ENCODE data around the gene BBLN.

The BBLN gene

DNA sequence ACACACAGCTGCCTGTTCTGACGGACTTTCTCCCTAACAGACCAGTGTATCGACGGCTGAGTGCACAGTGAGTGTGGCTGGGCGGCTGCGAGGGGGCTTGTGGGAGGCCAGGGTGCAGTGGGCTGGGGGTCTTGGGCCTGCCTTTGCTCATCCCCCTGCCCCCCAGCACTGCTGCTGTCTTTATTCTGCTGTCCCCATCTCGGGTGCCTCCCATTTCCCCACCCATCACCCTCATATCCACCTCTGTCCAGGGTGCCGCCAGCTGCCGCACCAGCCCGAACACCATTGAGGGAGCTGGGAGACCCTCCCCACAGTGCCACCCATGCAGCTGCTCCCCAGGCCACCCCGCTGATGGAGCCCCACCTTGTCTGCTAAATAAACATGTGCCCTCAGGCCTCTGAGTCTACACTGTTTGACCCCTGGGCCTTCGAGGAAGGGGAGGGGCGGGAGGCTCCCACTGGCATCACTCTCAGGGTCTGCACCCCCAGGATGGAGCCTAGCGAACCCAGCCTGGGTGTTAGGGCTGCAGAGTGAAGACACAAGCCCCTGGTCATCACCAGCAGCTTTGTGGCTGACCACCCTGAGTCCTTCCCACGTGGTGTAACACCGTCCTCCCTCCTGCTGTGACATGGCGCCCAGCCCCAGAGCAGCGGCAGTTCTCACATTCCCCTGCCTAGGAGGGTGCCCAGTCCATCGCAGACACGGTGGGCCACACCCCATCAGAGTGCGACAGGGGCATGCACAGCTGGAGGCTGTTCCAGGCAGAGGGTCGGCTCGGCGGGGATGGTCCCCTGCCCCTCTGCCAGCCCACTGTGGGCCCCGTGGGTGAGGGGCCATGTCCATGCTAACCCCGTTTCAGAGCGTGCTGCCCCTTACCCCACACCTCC, 6.8 kb upstream of the BBLN start:
- no peaks in the 10 kb centered on the region for H3K36me3 ChIP-seq (ENCODE audit: control insufficient read depth, low read length)
- H4K20me1 ChIP-seq (ENCODE audit: control insufficient read depth, insufficient read depth, low read depth, low read length): no peaks in the 10 kb centered on the region
- TF ChIP-seq, protein P1, sequence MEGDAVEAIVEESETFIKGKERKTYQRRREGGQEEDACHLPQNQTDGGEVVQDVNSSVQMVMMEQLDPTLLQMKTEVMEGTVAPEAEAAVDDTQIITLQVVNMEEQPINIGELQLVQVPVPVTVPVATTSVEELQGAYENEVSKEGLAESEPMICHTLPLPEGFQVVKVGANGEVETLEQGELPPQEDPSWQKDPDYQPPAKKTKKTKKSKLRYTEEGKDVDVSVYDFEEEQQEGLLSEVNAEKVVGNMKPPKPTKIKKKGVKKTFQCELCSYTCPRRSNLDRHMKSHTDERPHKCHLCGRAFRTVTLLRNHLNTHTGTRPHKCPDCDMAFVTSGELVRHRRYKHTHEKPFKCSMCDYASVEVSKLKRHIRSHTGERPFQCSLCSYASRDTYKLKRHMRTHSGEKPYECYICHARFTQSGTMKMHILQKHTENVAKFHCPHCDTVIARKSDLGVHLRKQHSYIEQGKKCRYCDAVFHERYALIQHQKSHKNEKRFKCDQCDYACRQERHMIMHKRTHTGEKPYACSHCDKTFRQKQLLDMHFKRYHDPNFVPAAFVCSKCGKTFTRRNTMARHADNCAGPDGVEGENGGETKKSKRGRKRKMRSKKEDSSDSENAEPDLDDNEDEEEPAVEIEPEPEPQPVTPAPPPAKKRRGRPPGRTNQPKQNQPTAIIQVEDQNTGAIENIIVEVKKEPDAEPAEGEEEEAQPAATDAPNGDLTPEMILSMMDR (IDR thresholded peaks at IDR 0.05; ENCODE audit: low read depth, low read length, poor library complexity, severe bottlenecking): no peak
- TF ChIP-seq EZH2phosphoT487 (IDR thresholded peaks at IDR 0.05; ENCODE audit: borderline replicate concordance, low read length): no peak
- H3K79me2 ChIP-seq (ENCODE audit: control insufficient read depth, low read length): no peaks in the 10 kb centered on the region
- H3K4me2 ChIP-seq (ENCODE audit: low read length): no peak overlapping the region
- no peaks in the 10 kb centered on the region for H3K27me3 ChIP-seq (ENCODE audit: control insufficient read depth, low read length)
- H3K4me1 ChIP-seq (ENCODE audit: control insufficient read depth, low read length): no peaks in the 10 kb centered on the region
- H3K9me3 ChIP-seq (ENCODE audit: control insufficient read depth, insufficient read depth, low read length): no peaks in the 10 kb centered on the region
- no peaks in the 10 kb centered on the region for H3K9me2 ChIP-seq (replicated peaks; ENCODE audit: control insufficient read depth, low read length)
- no peak overlapping the region for H3K4me3 ChIP-seq (ENCODE audit: low read length)
- no peaks in the 10 kb centered on the region for H3F3A ChIP-seq (ENCODE audit: control insufficient read depth, insufficient read depth)
- no peak overlapping the region for H3K27ac ChIP-seq (ENCODE audit: low read depth, low read length)

DNA sequence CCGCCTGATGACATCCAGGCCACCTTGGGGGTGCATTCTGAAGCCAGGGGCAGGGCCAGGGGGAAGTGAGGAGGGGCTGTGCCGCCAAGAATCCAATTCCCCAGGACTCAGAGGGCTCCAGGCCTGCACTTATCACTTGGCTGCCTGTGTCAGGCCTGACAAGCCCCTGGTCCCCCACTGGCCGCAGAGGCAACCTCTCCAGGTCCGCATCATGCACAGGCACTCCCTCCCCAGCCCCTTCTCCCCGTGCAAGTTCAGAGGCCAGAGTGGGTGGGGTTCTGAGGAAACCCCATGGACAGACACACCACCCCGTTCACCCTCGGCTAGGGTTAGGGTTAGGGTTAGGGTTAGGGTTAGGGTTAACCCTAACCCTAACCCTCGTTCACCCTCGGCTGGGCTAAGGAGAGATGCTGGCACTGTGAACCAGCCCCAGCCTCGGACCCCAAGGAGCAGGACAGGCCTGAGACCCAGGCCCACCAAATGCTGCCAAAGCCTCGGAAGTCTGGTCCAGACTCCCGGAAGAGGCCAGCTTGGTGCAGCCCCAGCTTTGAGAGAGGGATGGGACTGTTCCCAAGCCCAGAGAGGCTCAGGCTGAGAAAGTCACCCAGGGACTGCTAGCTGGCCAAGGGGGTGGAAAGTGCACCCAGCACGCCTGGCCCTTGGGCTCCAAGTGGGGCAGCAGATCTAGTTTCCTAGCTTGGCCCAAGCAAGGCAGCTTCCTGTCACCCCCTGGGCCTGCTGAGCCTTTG, 5.9 kb upstream of the BBLN start:
- no peaks in the 10 kb centered on the region for H3K36me3 ChIP-seq (ENCODE audit: control insufficient read depth, low read length)
- H3K4me1 ChIP-seq (ENCODE audit: control insufficient read depth, low read length): peaks cover under 1% of the 10 kb centered on the region
- H3K9me2 ChIP-seq (replicated peaks; ENCODE audit: control insufficient read depth, low read length): no peaks in the 10 kb centered on the region
- TF ChIP-seq EZH2phosphoT487 (IDR thresholded peaks at IDR 0.05; ENCODE audit: borderline replicate concordance, low read length): no peak
- TF ChIP-seq, protein P1 (IDR thresholded peaks at IDR 0.05; ENCODE audit: low read depth, low read length, poor library complexity, severe bottlenecking): no peak
- H3F3A ChIP-seq (ENCODE audit: control insufficient read depth, insufficient read depth): no peaks in the 10 kb centered on the region
- H4K20me1 ChIP-seq (ENCODE audit: control insufficient read depth, insufficient read depth, low read depth, low read length): no peaks in the 10 kb centered on the region
- no peaks in the 10 kb centered on the region for H3K27me3 ChIP-seq (ENCODE audit: control insufficient read depth, low read length)
- no peaks in the 10 kb centered on the region for H3K79me2 ChIP-seq (ENCODE audit: control insufficient read depth, low read length)
- H3K27ac ChIP-seq (ENCODE audit: low read depth, low read length): no peak overlapping the region
- H3K4me2 ChIP-seq (ENCODE audit: low read length): no peak overlapping the region
- no peaks in the 10 kb centered on the region for H3K9me3 ChIP-seq (ENCODE audit: control insufficient read depth, insufficient read depth, low read length)
- H3K4me3 ChIP-seq (ENCODE audit: low read length): no peak overlapping the region

DNA sequence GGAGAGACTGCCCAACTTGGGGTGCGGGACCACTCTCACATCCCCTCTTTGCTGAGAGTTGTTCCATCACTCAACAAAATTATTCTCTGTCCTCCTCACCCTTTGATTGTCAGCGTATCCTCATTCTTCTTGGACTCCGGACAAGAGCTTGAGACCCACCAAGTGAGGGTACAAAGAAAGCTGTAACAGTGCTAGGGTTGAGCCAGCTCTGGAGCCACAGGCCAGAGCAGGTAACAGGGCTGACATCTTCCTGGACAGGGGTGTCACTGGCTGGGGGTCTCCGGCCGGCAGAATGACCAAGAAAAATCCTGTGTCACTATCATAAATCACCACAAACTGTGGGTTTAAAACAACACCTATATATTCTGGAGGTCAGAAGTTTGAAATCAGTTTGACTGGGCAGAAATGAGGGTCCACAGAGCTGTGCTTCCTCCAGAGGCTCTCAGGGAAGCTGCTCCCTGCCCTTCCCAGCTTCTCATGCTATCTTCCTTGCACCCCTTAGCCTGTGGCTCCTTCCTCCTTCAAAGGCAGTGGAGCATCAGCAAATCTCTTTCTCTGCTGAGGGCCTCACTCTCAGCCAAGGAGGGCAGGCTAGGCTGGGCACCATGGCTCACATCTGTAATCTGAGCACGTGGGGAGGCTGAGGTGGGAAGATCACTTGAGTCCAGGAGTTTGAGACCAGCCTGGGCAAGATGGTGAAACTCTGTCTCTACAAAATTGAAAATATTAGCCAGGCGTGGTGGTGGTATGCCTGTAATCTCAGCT, 4.1 kb upstream of the BBLN start:
- no peak overlapping the region for H3K27ac ChIP-seq (ENCODE audit: low read depth, low read length)
- H3K4me3 ChIP-seq (ENCODE audit: low read length): no peak overlapping the region
- H3K4me1 ChIP-seq (ENCODE audit: control insufficient read depth, low read length): peaks cover 8% of the 10 kb centered on the region
- TF ChIP-seq EZH2phosphoT487 (IDR thresholded peaks at IDR 0.05; ENCODE audit: borderline replicate concordance, low read length): no peak
- TF ChIP-seq, protein P1 (IDR thresholded peaks at IDR 0.05; ENCODE audit: low read depth, low read length, poor library complexity, severe bottlenecking): no peak
- H4K20me1 ChIP-seq (ENCODE audit: control insufficient read depth, insufficient read depth, low read depth, low read length): no peaks in the 10 kb centered on the region
- no peaks in the 10 kb centered on the region for H3K36me3 ChIP-seq (ENCODE audit: control insufficient read depth, low read length)
- no peaks in the 10 kb centered on the region for H3K27me3 ChIP-seq (ENCODE audit: control insufficient read depth, low read length)
- no peaks in the 10 kb centered on the region for H3K9me2 ChIP-seq (replicated peaks; ENCODE audit: control insufficient read depth, low read length)
- no peak overlapping the region for H3K4me2 ChIP-seq (ENCODE audit: low read length)
- no peaks in the 10 kb centered on the region for H3K9me3 ChIP-seq (ENCODE audit: control insufficient read depth, insufficient read depth, low read length)
- peaks cover 6% of the 10 kb centered on the region for H3K79me2 ChIP-seq (ENCODE audit: control insufficient read depth, low read length)
- no peaks in the 10 kb centered on the region for H3F3A ChIP-seq (ENCODE audit: control insufficient read depth, insufficient read depth)

All from DOHH2 (cell line).